Skeletal muscle satellite cell (primary cell): ENCODE measurements around the gene OTOG.

ENCODE experiments used
- H3K27me3 ChIP-seq: 2 replicates; pipeline ENCODE4 v1.7.0; 2013; ENCODE audit warnings: low read length; ENCODE audit not compliant: control insufficient read depth, insufficient read depth
- H3K36me3 ChIP-seq: 2 replicates; pipeline ENCODE4 v1.7.0; 2013; ENCODE audit warnings: mild to moderate bottlenecking, control low read depth, low read length; ENCODE audit not compliant: insufficient read depth
- H3K4me1 ChIP-seq: 2 replicates; pipeline ENCODE4 v1.7.0; 2013; ENCODE audit warnings: low read length; ENCODE audit not compliant: control insufficient read depth, insufficient read depth
- H3K4me2 ChIP-seq: 2 replicates; pipeline ENCODE4 v1.7.0; 2013; ENCODE audit warnings: mild to moderate bottlenecking, low read length
- H3K4me3 ChIP-seq: 2 replicates; pipeline ENCODE4 v1.7.0; 2013; ENCODE audit warnings: low read length
- H3K9ac ChIP-seq: 2 replicates; pipeline ENCODE4 v1.7.0; 2013; ENCODE audit warnings: mild to moderate bottlenecking, low read depth, low read length, moderate library complexity
- H3K9me3 ChIP-seq: replicated peaks from 2 replicates; pipeline ENCODE4 v1.7.0; 2013; ENCODE audit warnings: mild to moderate bottlenecking, control low read depth, low read length

OTOG gene

GRCh38 chr11:17556999-17557398, 9.9 kb downstream of the OTOG start:
- Histone ChIP-seq H3K4me3 (no peak overlapping the region), H3K9me3 (no peaks in the 10 kb centered on the region), H3K9ac (no peak overlapping the region), H3K4me1 (no peaks in the 10 kb centered on the region), H3K36me3 (no peaks in the 10 kb centered on the region), H3K27me3 (peaks cover 60% of the 10 kb centered on the region), H3K4me2 (no peak overlapping the region)

- Histone ChIP-seq H3K27me3 (peaks cover 65% of the 10 kb centered on the region), H3K4me2 (no peak overlapping the region), H3K4me3 (no peak overlapping the region), H3K4me1 (no peaks in the 10 kb centered on the region), H3K9ac (no peak overlapping the region), H3K9me3 (no peaks in the 10 kb centered on the region), H3K36me3 (no peaks in the 10 kb centered on the region)
These were observed 11.1 kb downstream of the OTOG start for GRCh38 chr11:17558025-17558780.

- Histone ChIP-seq H3K9ac (no peak overlapping the region), H3K4me3 (no peak overlapping the region), H3K4me1 (no peaks in the 10 kb centered on the region), H3K9me3 (no peaks in the 10 kb centered on the region), H3K4me2 (no peak overlapping the region), H3K36me3 (no peaks in the 10 kb centered on the region), H3K27me3 (peaks cover 64% of the 10 kb centered on the region)
These were observed 11.9 kb downstream of the OTOG start for GRCh38 chr11:17558916-17559315.

GRCh38 chr11:17559341-17560087, 12.5 kb downstream of the OTOG start:
- Histone ChIP-seq H3K4me2 (no peak overlapping the region), H3K4me3 (no peak overlapping the region), H3K9ac (no peak overlapping the region), H3K27me3 (peaks cover 59% of the 10 kb centered on the region), H3K36me3 (no peaks in the 10 kb centered on the region), H3K4me1 (no peaks in the 10 kb centered on the region), H3K9me3 (no peaks in the 10 kb centered on the region)

DNA sequence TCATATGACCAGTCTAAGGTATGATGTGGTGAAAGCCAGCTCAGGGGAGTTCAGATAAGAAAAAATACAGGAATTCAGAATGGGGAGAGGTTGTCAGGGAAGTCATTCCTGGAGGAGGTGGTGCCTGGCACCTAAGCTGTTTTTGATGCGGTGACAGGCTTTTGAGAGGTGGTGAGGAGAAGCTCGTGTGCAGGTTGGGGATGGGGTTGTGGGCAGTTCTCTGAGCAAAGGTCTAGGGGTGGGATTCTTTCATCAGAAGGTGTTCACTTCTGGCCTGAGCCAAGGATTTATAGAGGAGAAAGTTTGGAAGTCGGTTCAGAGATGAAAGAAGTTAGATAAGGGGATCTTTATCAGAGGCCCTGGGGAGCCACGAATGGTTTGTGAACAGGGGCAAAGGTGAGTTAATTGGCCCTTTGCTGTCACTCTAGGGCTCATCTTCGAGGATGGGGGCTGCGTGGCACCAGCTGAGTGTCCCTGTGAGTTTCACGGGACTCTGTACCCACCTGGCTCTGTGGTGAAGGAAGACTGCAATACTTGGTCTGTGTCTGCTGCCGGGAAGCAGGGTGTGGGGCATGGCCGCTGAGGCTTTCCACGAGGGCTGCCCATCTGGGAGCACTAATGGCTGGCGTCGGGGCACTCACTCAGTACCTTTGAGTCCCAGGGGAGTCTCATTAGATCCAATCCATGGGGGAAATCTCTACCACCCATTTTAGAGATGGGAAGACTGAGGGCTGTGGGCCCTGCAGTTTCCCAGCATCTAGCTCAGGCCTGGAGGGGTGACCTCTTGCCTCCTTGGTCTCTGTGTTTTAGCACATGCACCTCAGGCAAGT, 13.4 kb downstream of the OTOG start:
- Histone ChIP-seq H3K36me3 (no peaks in the 10 kb centered on the region), H3K27me3 (peaks cover 60% of the 10 kb centered on the region), H3K4me1 (no peaks in the 10 kb centered on the region)

DNA sequence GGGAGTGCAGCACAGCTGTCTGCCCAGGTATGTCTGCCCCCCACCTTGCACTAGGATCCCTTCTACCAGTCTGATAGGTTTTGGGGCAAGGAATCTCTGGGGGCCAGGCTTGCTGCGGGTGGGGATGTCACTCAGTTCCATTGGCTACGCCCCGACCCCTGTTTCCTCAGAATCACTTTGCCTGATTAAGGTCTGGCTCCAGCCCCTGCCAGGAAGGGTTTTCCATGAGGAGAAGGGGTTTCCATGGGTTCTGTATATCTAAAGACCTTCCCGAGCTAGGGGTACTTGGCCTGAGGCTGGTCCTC, 14.0 kb downstream of the OTOG start:
- Histone ChIP-seq H3K9me3 (no peaks in the 10 kb centered on the region), H3K4me1 (no peaks in the 10 kb centered on the region), H3K4me2 (no peak overlapping the region), H3K27me3 (peaks cover 60% of the 10 kb centered on the region), H3K4me3 (no peak overlapping the region), H3K9ac (no peak overlapping the region), H3K36me3 (no peaks in the 10 kb centered on the region)

More for the DNA sequence above, 13.4 kb downstream of the OTOG start:
- Histone ChIP-seq H3K9ac (no peak overlapping the region), H3K4me3 (no peak overlapping the region), H3K9me3 (no peaks in the 10 kb centered on the region), H3K4me2 (no peak overlapping the region)

- H3K9ac ChIP-seq, result no peak overlapping the region
- no peaks in the 10 kb centered on the region for H3K9me3 ChIP-seq
- peaks cover 60% of the 10 kb centered on the region for H3K27me3 ChIP-seq
- H3K4me3 ChIP-seq, result no peak overlapping the region
- H3K36me3 ChIP-seq, result no peaks in the 10 kb centered on the region
- H3K4me1 ChIP-seq, result no peaks in the 10 kb centered on the region
- H3K4me2 ChIP-seq, result no peak overlapping the region
These were observed 14.5 kb downstream of the OTOG start for GRCh38 chr11:17561526-17561925.

GRCh38 chr11:17563231-17563646, 16.2 kb downstream of the OTOG start:
- Histone ChIP-seq H3K27me3 (peaks cover 65% of the 10 kb centered on the region), H3K9ac (no peak overlapping the region)

DNA sequence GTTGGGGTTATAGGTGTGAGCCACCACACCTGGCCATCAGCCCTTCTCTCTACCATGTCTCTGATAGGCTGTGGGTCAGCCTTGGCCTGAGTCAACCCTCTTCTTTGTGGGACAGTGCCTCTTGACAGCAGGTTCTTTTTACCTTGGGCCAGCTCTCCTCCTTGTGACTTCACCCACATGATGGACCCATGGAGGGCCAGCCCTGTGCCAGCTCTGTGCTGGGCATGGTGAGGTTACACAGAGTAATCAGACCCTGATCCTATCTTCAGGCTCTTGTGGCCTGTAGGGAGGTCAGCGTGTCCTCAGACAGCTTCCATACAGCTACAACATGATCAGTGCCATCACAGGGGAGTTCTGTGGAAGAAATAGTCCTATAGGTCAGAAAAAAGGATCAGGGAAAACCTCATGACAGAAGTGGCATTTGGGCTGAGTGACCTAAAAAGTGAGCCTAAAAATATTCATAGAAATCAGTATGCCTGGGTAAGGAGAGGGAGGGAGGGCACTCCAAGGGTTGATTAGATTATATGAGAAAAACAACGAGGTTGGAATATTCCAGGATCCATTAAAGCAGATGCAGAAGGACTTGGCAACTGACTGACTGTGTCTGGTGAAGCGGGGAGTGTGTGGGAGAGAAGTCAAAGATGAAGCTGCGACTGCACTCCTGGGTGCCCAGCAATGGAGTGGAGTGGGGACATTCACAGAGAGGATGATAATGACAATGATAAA, 17.1 kb downstream of the OTOG start:
- no peaks in the 10 kb centered on the region for H3K4me1 ChIP-seq
- H3K9ac ChIP-seq, result no peak overlapping the region
- no peaks in the 10 kb centered on the region for H3K36me3 ChIP-seq
- H3K4me2 ChIP-seq, result no peak overlapping the region
- peaks cover 67% of the 10 kb centered on the region for H3K27me3 ChIP-seq
- no peaks in the 10 kb centered on the region for H3K9me3 ChIP-seq
- no peak overlapping the region for H3K4me3 ChIP-seq

More at GRCh38 chr11:17563231-17563646, 16.2 kb downstream of the OTOG start:
- no peak overlapping the region for H3K4me2 ChIP-seq
- H3K9me3 ChIP-seq, result no peaks in the 10 kb centered on the region
- no peaks in the 10 kb centered on the region for H3K36me3 ChIP-seq
- H3K4me3 ChIP-seq, result no peak overlapping the region
- H3K4me1 ChIP-seq, result no peaks in the 10 kb centered on the region

DNA sequence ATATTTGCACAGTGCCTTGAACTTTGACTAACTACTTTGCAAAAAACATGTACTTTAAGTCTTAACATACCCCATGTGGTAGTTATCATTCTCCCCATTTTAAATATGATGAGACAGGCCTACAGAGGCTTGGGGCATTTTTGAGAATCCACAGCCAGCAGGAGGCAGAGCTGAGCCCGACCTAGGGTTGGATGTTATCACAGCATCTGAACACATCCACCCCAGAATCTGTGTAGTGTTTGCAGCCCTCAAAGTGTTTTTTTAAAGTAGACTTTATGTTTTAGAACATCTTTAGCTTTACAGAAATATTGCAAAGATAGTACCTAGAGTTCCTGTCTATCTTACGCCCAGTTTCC, 17.6 kb downstream of the OTOG start:
- Histone ChIP-seq H3K36me3 (no peaks in the 10 kb centered on the region), H3K27me3 (peaks cover 68% of the 10 kb centered on the region), H3K4me2 (no peak overlapping the region), H3K9ac (no peak overlapping the region), H3K4me1 (no peaks in the 10 kb centered on the region), H3K4me3 (no peak overlapping the region), H3K9me3 (no peaks in the 10 kb centered on the region)

- Histone ChIP-seq H3K36me3 (no peaks in the 10 kb centered on the region), H3K4me3 (no peak overlapping the region), H3K4me1 (no peaks in the 10 kb centered on the region), H3K27me3 (peaks cover 82% of the 10 kb centered on the region), H3K4me2 (no peak overlapping the region), H3K9ac (no peak overlapping the region), H3K9me3 (no peaks in the 10 kb centered on the region)
These were observed 21.9 kb downstream of the OTOG start for GRCh38 chr11:17568944-17569343.
